T follicular helper cell (primary cell): ENCODE results near the gene RCC1.
"Not testable (repeated sequence)": the region's sequence is repeated elsewhere in the genome, so short reads cannot be mapped to it uniquely, and the experiment has no call there.

Source experiments
- DNase-seq: peaks from one replicate; pipeline ENCODE4 v3.0.0-alpha.2; 2020; ENCODE audit warnings: low read depth

RCC1 gene

DNA sequence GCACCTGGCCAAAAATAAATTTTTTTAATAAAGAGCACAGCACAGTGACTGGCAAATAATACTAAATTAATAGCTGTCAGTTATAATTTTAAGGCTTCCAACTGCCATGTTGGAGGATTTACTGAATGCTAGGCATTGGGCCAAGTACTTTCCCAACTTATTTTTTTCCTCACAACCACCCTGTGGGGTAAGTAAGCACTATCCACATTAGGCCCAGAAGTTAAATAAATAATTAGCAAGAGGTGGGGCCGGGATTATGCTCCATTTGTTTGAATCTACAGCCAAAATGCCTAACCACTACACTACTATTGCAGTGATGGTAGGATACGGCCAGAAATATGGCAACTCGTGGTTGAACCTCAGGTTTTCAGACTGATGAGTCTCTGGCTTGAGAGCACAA, 42.5 kb downstream of the RCC1 start:
- DNase-seq: no peak

DNA sequence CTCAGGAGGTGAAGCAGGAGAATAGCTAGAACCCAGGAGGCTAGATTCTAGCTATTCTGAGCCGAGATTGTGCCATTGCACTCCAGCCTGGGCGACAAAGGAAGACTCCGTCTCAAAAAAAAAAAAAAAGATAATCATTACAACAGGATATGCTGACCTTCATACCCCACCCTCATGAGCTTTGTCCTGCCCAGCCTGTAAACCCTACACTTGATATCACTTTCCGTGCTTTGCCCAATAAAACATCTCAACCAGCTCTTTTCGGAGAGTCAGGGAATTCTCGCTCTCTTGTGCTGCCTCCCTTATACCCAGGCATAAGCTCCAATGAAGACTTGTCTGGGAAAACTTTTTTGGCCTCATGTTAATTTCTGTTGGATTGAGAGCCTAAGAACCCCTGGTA, 45.5 kb downstream of the RCC1 start:
- no peak for DNase-seq

DNA sequence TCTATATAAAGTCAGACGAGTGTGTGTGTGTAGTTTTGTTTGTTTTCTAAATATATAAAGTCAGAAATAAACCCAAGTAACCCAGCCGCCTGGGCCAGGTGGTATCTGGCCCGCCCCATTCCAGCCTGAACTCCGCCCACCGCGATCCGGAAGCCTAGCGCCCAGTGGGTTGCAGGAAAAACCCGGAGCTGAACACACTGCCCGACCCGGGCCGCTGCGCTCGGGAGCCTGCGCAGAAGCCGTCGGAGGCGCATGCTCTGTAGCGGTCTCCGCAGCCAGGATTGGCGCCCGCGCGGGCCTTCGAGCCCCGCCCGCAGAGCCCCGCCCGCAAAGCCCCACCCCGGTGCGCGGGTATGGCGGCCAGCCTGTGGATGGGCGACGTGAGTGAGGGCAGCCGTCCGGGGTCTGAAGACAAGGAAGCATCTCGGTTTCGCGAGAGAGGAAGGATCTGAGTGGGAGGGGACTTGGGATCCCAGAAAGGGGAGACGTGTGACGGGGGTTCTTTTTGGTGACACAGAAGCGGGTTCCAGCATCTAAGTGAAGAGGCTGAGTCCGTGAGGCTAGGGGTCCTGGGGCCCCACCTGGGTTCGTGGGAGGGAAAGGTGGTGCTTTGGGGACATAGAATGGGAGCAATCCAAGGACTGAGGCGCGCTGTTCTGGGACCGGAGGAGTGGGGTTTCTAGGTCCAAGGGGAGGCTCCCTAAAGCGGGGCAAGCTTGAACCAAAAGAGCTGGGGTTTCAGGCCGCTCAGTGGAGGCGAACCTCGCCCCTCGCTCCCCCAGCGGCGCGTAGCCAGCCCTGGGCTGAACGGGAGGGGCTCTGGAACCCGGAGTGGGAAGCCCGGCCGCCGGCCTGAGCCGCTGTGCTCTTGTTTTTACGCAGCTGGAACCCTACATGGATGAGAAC, 47.2 kb downstream of the RCC1 start, which contains the start of gene TRNAU1AP:
TRNAU1AP (plus strand) TSS at position 328 of the 906 bp plus-strand sequence; CDS start at position 354, 26 bp downstream.
- DNase-seq: peak; percentile 95

DNA sequence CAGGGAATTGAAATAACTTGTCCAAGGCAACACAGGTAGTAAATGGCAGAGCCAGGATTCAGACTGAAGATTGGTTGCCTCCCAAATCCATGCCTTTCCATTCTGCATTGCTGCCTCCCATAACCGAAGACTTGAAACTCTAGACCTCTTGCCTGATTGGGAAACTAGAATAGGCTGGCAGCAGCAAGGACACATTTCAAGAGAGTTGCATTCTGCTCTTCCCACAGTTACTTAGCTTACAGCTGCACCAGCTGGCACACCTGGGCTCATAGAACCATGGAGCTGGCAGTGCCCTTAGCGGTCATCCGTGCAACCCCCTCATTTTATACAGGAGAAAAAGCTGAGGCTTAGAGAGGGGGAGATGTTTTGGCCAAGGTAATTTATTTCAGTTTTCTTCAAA, 55.0 kb downstream of the RCC1 start:
- DNase-seq: no peak

DNA sequence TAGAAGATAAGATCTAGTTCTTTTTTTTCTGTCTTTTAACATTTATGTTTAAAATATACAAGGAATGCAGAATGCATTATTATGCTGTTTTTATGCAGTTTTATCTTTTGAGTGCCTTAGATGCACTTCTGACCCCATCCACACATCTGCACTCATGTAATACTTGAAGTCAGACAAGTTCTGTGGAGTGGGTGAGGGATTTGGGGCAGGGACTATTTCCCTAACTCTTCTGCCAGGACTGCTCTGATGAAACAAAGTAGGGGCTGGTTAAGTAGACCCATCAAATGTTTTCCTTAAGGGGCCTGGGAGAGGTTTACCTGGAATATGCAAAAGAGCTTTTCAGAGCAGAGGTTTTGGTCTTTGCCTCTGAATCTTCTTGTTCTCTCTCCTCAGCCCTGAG, 58.5 kb downstream of the RCC1 start:
- no peak for DNase-seq

DNA sequence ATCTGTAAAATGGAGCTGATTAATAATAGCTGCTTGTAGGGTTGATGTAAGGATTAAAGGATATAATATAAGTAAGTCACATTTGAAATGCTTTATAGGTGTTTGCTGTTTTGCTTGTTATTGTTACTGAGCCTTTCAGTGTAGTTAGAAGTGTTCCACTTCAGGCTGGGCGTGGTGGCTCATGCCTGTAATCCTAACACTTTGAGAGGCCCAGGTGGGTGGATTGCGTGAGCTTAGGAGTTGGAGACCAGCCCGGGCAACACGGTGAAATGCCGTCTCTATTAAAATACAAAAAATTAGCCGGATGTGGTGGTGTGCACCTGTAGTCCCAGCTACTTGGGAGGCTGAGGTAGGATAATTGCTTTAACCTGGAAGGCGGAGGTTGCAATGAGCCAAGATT, 59.2 kb downstream of the RCC1 start:
- no peak for DNase-seq

DNA sequence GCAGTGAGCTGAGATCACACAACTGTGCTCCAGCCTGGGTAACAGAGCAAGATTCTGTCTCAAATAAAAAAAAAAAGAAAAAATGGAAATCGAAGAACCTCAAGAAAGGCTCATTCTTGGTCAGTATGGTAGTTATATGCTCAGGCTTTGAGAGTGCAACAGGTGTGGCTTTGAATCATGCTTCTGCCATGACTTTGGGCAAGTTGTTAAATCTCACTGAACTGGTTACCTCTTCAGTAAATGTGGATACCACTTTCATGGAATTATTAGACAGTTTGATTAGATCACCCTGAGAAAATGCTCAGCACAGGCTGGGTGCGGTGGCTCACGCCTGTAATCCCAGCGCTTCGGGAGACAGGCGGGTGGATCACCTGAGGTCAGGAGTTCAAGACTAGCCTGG, 59.9 kb downstream of the RCC1 start:
- DNase-seq: no peak

DNA sequence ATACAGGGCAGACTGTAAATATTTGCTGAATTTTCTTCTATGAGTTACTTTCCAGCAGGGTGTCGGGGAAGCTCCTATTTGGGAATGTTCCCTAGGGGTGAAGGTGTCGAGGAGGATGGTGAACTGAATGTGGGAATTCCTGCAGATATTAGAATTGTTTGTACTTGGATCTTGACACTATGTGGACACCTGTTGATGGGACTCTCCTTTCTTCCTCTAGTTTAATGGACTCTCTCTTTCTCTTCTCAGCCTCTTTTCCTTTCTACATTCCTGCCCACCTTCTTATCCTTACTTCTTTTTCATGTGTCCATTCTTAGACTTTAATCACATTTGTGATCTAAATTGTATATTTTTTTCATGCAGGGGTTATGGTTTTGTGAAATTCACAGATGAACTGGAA, 61.1 kb downstream of the RCC1 start:
- DNase-seq: no peak

DNA sequence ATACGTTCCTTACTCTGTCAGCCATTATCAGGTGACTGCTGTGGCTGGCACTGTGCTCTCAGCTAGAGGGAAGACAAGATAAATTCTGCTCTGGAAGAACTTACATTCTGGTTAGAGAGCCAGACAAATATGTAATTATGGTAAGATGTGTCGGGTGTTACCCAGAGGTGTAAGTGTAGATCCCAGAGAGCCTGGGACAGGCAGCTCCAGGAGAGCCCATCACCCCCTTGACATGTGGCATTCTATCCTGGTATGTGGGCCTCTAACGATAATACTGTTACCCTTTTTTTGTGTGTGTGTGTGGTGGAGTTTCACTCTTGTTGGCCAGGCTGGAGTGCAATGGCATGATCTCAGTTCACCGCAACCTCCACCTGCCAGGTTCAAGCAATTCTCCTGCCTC, 66.1 kb downstream of the RCC1 start:
- DNase-seq: no peak

DNA sequence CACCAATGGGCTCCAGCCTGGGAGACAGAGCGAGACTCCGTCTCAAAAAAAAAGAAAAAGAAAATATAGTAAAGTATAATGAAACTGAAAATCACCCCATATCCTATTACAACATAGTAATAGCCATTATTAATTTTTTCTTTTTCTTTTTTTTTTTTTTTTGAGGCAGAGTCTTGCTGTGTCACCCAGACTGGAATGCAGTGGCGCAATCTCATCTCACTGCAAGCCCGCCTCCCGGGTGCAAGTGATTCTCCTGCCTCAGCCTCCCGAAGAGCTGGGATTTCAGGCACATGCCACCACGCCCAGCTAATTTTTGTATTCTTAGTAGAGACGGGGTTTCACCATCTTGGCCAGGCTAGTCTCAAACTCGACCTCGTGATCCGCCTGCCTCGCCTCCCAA, 67.0 kb downstream of the RCC1 start:
- not testable (repeated sequence) for DNase-seq

DNA sequence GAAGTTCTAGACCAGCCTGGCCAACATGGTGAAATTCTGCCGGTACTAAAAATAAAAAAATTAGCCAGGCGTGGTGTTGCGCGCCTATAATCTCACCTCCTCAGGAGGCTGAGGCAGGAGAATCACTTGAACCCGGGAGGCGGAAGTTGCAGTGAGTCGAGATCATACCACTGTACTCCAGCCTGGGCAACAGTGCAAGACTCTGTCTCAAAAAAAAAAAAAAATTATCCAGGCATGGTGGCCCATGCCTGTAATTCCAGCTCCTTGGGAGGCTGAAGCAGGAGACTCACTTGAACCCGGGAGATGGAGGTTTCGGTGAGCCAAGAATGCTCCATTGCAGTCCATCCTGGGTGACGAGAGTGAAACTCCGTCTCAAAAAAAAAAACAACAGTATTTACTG, 67.7 kb downstream of the RCC1 start:
- DNase-seq: no peak

DNA sequence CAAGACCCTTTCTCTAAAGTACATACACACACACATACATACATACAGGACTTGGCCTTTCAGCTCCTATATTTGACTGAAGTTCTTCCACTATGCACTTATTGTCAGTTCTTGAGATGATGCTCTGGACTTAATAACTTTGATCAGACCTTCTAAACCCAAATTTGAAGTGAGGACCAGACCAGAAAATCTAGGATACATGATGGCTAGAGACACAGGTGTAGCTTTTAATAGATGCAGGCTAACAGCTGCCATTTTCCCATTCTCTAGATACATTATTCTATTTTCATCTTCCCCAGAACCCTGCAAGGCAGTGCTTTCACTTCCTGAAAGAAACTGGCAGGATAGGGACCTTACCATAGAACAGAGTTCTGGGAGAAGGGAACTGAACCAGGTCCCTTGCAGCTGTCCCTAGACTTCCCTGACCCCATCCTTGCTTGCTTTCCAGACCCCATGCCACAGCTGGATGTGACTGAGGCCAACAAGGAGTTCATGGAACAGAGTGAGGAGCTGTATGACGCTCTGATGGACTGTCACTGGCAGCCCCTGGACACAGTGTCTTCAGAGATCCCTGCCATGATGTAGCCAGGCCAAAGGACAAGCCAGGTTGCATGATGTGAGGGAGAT, 71.3 kb downstream of the RCC1 start:
- no peak for DNase-seq

DNA sequence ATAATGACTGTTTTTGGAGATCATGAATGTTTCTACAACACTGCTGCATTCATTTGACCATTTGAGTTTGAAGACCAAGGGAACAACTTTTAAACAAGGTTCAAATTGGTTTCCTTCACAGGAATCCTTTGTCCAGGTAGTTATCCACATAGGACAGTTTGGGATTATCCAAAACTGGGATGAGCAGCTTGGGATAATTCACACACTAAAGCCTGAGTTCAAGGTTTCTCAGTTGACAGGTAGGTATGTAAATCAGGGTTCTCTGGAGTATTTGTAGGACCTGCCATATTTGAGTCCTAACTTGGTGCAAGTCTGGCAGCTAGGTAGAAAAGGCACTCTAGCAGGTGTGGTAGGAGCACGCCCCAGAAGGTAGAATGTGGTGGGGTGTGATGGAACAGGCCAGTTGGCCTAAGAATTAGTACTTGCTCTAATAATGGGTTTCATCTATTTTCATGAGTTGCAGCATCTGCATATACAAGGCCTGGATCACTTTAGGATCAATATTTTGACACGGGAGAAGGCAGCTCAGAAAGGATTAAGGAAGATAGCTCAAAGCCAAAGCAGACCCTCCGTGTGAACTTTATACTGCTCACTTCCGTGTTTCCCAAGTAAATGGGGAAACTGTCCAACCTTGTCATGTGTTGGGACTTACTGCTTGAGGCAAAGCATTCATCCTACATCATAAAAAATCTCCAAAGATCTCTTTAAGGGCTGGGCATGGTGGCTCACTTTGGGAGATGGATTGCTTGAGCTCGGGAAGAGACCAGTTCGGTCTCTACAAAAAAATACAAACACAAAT, 72.1 kb downstream of the RCC1 start:
- DNase-seq: no peak

DNA sequence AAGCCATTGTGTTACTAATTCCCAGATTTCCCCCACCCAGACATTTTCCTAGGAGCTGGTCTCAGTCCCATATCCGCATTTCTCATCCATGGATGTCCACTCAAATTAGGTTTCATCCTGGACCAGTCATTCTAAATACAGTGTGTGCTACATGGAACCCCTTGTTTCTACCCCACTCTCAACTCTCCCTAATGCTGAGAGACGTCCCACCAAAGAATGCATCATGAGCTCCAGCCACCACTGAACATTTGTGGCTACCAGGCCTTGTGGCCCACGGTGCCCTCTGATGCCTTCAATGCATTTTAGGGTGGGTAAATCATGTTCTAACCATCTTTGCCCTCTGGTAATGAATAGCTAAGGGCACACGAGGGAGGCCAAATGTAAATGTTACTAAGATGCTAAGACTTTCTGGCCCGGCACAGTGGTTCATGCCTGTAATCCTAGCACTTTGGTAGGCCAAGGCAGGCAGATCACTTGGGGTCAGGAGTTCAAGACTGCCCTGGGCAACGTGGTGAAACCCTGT, 72.9 kb downstream of the RCC1 start:
- DNase-seq: no peak

DNA sequence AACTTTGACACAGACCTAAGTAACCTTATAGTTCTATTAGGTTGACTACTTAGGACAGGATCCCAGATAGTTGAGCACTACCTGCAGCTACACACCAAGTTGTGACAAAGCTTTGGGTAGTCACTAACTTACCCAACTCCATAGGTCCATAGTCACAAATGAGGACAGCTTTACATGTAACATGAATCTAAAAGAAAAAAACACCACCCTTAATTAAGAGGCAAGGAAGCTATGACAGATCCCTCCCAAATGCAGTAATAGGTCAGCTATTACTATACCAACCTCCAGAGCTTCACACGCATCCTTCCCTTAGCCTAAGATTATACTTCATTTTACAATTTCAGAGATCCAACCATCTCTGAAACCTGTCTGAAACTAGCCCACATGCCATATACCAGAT, 73.6 kb downstream of the RCC1 start:
- DNase-seq: no peak

DNA sequence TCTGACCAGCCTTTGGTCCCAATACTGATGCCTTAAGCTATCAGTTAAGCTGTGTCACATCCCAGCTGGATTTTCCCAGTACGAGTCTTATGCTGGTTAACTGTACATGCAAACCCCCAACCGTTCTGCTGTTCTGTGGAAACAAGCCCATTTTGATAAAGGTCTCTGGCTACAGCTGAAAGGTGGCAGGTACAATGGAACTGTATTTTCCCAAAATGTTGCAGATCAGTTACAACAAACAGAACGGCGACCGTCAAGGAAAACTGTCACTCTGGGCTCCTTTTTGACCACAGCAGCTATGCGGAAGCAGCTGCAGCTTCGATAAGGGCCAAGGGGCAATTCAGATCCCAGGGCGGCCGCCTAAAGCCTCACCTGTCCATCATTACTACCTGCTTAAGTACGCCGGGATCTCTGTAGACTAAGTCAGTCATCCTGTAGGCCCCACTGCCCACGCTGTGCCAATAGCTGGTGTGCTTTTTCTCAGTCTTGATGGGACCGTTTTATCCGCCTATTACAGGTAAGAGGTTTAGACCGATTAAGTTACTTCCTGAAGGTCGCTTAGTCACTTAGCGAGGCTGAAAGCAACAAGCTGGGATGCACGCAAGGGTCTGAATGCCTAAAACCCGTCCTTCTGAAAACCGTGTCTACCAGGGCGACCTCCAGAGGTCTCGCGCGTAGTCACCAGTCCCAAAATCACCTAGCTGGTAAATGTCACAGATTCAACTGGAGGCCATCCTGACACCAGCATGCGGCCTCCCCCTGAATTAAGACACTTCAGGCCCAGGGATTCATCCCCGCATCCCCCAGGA, 75.1 kb downstream of the RCC1 start:
- peak; percentile 53 for DNase-seq

DNA sequence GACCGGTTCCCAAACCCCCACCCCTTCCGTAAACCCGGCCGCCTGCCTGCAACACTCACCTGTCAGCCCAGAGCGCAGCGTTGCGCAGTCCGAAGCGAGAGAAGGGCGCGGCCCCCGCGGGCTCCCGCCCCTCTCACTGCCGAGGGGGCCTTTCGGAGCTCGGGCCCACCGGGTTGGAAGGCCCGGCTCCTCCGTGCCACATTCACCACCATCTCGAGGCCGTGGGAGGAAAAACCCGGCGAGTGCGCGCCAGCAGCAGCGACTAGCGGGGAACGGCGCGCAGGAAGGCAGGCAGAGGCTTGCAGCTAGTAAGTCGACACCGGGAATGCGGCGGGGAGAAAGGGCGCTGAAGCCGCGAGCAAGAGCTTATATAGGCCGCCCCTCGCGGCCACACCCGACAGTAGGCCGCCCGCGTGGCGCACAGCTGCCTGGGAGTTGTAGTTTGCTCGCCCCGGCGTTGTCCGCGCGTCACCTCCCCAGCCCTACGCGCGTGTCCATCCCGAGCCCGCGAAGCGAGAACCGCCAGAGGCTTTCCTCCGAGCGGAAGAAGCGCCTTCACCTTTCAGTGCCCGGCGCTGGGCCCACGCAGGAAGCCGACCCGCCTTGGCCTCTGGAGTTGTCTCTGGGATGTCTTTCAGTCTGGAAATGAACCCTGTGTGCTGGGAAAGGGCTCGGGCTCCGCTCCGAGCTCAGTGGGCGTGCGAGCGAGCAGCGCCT, 75.8 kb downstream of the RCC1 start:
- DNase-seq: peak; percentile 89

DNA sequence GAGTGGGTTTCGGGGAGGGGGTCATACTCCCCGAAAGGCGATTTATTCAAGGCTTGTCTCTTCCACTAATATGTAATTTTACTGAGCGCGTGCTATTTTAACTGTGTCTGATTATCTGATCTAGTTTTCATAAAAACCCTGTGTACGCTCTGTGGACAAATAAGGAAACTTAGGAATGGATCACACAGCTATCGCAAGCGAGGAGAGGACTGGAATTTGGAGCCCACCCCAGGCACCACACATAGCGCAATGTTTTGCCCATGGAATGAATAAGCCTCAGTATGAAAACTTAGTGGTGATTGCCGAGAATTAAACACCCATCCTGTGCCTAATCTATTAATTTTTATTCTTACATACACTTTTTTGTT, 76.4 kb downstream of the RCC1 start:
- no peak for DNase-seq

DNA sequence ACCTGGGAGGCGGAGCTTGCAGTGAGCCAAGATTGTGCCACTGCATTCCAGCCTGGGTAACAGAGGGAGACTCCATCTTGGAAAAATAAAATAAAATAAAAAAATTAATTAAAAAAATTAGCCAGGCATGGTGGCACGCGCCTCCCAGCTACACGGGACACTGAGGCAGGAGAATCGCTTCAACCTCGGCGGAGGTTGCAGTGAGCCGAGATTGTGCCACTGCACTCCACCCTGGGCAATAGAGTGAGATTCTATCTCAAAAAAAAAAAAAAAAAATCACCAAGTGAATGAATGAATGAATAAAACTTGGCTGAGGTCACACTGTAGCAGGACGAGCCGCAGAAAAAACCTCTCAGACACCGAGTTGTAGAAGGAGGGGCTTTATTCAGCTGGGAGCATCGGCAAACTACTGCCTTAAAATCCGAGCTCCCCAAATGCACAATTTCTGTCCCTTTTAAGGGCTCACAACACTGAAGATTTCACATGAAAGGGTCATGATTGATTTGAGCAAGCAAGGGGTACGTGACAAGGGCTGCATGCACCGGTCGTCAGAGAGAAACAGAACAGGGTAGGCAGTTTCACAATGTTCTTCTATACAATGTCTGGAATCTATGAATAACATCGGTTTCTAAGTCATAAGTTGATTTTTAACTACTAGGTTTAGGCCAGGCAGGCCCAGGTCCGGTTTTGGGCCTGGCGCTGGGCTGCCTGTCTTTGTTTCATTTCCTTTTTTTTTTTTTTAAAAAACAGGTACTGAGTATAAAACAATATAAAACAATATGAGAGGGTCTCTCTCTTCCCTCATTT, 80.9 kb downstream of the RCC1 start:
- DNase-seq: not testable (repeated sequence)
